Measurements from ENCODE around the gene MMP21.

DNA sequence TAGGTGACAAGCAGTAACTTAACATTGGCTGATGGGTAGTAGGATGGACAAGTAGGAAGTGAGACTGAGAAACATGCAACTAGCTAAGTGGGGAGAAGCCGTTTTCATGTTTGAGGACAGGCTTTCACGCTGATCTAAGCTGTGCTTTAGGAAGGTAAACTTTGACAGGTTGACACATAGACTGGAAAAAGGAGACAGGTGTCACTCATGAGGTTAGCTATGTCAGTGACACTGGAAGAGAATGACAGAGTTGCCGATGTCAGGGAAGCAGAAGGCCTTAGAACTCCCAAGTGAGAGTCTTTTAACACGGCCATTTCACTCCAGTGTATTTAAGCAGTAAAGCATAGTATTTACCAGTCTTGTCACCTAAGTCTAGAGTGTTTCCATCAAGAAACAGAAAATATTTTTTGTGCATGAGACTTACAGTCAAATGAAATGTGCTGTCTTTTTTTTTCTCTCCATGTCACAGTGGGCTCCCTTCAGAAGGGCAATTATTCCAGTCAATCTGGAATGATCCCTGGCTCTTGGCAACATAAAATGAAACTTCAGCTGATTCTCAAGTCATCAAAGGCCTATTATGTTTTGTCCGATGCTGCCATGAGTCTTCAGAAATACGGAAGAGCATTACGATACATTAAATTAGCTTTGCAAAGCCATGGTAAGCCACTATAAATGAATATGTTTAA lies 35.5 kb downstream of the MMP21 start:
- TF ChIP-seq POLR2A (IDR thresholded peaks at IDR 0.05) = no peak
- TF ChIP-seq CTCF (IDR thresholded peaks at IDR 0.05) = no peak

Data from tibial nerve (tissue), 3 donors.